Panc1 (cell line): ENCODE measurements around the gene CALCR.

Experiments used
- CTCF ChIP-seq: fragments of 450-650 bp; IDR thresholded peaks from 2 replicates; pipeline ENCODE4 v1.5.1; 2017; ENCODE audit warnings: mild to moderate bottlenecking
- POLR2AphosphoS5 ChIP-seq: IDR thresholded peaks from 2 replicates; pipeline ENCODE4 v1.6.1; 2012; ENCODE audit warnings: mild to moderate bottlenecking, low read depth, low read length, moderate library complexity
- REST ChIP-seq, 2 experiments: IDR thresholded peaks; 2 replicates each; pipeline ENCODE4 v1.6.1; 2011 to 2012; ENCODE audit warnings: low read depth in 2 of 2, control low read depth in 1 of 2, low read length in 1 of 2, mild to moderate bottlenecking in 1 of 2, moderate library complexity in 1 of 2; ENCODE audit not compliant: insufficient read depth in 1 of 2
- TCF7L2 ChIP-seq: IDR thresholded peaks from 2 replicates; pipeline ENCODE4 v1.6.1; 2011; ENCODE audit warnings: mild to moderate bottlenecking, low read depth, low read length, inconsistent platforms

GRCh38 chr7:93399642-93400041, 174.9 kb downstream of the CALCR start:
- TF ChIP-seq TCF7L2 (no peak), CTCF (no peak), POLR2AphosphoS5 (no peak), REST (IDR thresholded peaks at IDR 0.05; ENCODE audit: insufficient read depth in 1 of 2, low read depth in 2 of 2, low read length in 1 of 2) (no peak)
